IMR-90 (cell line): ENCODE measurements around the gene RPEL1. TPM values are rescaled to one million over a fixed set of nuclear protein-coding genes. Genes with fewer than 3 reads are reported as not detected.

Experiments
- ATAC-seq: fragments of 200-7000 bp; cut with Tn5 transposase; 2 replicates; pipeline ENCODE4 v1.9.1; 2020; ENCODE audit warnings: low read depth, mild to moderate bottlenecking, moderate library complexity
- BruUV-seq: library from RNA; stranded (reverse); fragments of 400-500 nt; replicated peaks from 2 replicates; lab custom pipeline; 2021; lab: Mats Ljungman, UMichigan
- CTCF ChIA-PET: fragments of 300-600 bp; formaldehyde crosslinking; extraction: SDS; loops from one replicate; lab custom pipeline; 2021; ENCODE audit warnings: antibody characterized with exemption; lab: Yijun Ruan, JAX
- POLR2A ChIA-PET: fragments of 300-600 bp; sonication (Branson Sonifier 250); formaldehyde crosslinking; loops from one replicate; lab custom pipeline; 2022; ENCODE audit warnings: antibody characterized with exemption; ENCODE audit not compliant: unreplicated experiment; lab: Charles Lee
- DNase-seq: peaks from one replicate; pipeline ENCODE4 v3.0.0; 2013
- H2AFZ ChIP-seq: replicated peaks from 2 replicates; pipeline ENCODE3; 2013; ENCODE audit warnings: low read length, mild to moderate bottlenecking; ENCODE audit not compliant: poor library complexity
- H2AK5ac ChIP-seq: 2 replicates; pipeline ENCODE4 v1.6.1; 2013; ENCODE audit warnings: low read depth, low read length, inconsistent platforms
- H2AK9ac ChIP-seq: replicated peaks from 2 replicates; pipeline ENCODE3; 2013; ENCODE audit warnings: mild to moderate bottlenecking, low read depth, low read length, moderate library complexity; ENCODE audit not compliant: poor library complexity
- H2BK120ac ChIP-seq: 2 replicates; pipeline ENCODE4 v1.6.1; 2013; ENCODE audit warnings: low read depth, low read length, inconsistent platforms
- H2BK15ac ChIP-seq: 3 replicates; pipeline ENCODE4 v1.6.1; 2013; ENCODE audit warnings: low read depth, low read length, inconsistent platforms
- H2BK20ac ChIP-seq: 2 replicates; pipeline ENCODE4 v1.6.1; 2013; ENCODE audit warnings: low read depth, mild to moderate bottlenecking, inconsistent platforms, low read length, moderate library complexity
- H2BK5ac ChIP-seq: 2 replicates; pipeline ENCODE4 v1.6.1; 2013; ENCODE audit warnings: mild to moderate bottlenecking, low read depth, low read length, inconsistent platforms; ENCODE audit not compliant: poor library complexity, severe bottlenecking
- H3K14ac ChIP-seq: replicated peaks from 2 replicates; pipeline ENCODE4 v1.6.1; 2013; ENCODE audit warnings: low read depth, low read length, inconsistent platforms
- H3K18ac ChIP-seq: 2 replicates; pipeline ENCODE4 v1.6.1; 2013; ENCODE audit warnings: low read depth, low read length, control low read depth
- H3K23ac ChIP-seq: 2 replicates; pipeline ENCODE4 v1.6.1; 2013; ENCODE audit warnings: low read depth, low read length, inconsistent platforms
- H3K27ac ChIP-seq: 2 replicates; pipeline ENCODE4 v1.5.1; 2013; ENCODE audit warnings: mild to moderate bottlenecking, control low read depth, low read length; ENCODE audit not compliant: insufficient read depth
- H3K27me3 ChIP-seq: 2 replicates; pipeline ENCODE4 v1.6.1; 2013; ENCODE audit warnings: low read length; ENCODE audit not compliant: control insufficient read depth, insufficient read depth
- H3K36me3 ChIP-seq: 2 replicates; pipeline ENCODE4 v1.6.1; 2013; ENCODE audit warnings: low read length, mixed read lengths; ENCODE audit not compliant: control insufficient read depth, insufficient read depth
- H3K4ac ChIP-seq: 2 replicates; pipeline ENCODE4 v1.6.1; 2013; ENCODE audit warnings: low read depth, low read length, inconsistent platforms
- H3K4me1 ChIP-seq: 2 replicates; pipeline ENCODE4 v1.6.1; 2013; ENCODE audit warnings: low read length, mixed read lengths; ENCODE audit not compliant: control insufficient read depth, insufficient read depth
- H3K4me2 ChIP-seq: 2 replicates; pipeline ENCODE4 v1.6.1; 2013; ENCODE audit warnings: low read depth, mild to moderate bottlenecking, control low read depth, low read length, moderate library complexity
- H3K4me3 ChIP-seq: 2 replicates; pipeline ENCODE4 v1.5.1; 2013; ENCODE audit warnings: low read depth, mild to moderate bottlenecking, control low read depth, low read length, moderate library complexity; ENCODE audit not compliant: insufficient read depth
- H3K56ac ChIP-seq: 2 replicates; pipeline ENCODE4 v1.6.1; 2013; ENCODE audit warnings: low read length, inconsistent platforms; ENCODE audit not compliant: insufficient read depth; ENCODE audit errors: extremely low read depth
- H3K79me1 ChIP-seq, 2 experiments: 2 replicates each; pipeline ENCODE4 v1.6.1; 2013; ENCODE audit warnings: low read length in 2 of 2, inconsistent platforms in 1 of 2, low read depth in 1 of 2
- H3K9ac ChIP-seq: 2 replicates; pipeline ENCODE4 v1.6.1; 2013; ENCODE audit warnings: low read depth, low read length, control low read depth
- H3K9me1 ChIP-seq: 2 replicates; pipeline ENCODE4 v1.6.1; 2013; ENCODE audit warnings: low read length, inconsistent platforms; ENCODE audit not compliant: insufficient read depth
- H3K9me3 ChIP-seq: 2 replicates; pipeline ENCODE4 v1.6.1; 2013; ENCODE audit warnings: low read length; ENCODE audit not compliant: control insufficient read depth, insufficient read depth
- H4K20me1 ChIP-seq: 2 replicates; pipeline ENCODE4 v1.6.1; 2013; ENCODE audit warnings: low read length, inconsistent platforms; ENCODE audit not compliant: insufficient read depth
- H4K5ac ChIP-seq: 2 replicates; pipeline ENCODE4 v1.6.1; 2013; ENCODE audit warnings: mild to moderate bottlenecking, low read depth, low read length, control low read depth
- H4K8ac ChIP-seq, 2 experiments: 2 replicates each; pipeline ENCODE4 v1.6.1; 2013; ENCODE audit warnings: low read depth in 2 of 2, low read length in 2 of 2, control low read depth in 1 of 2, inconsistent platforms in 1 of 2
- H4K91ac ChIP-seq: 2 replicates; pipeline ENCODE4 v1.6.1; 2013; ENCODE audit warnings: low read depth, low read length, inconsistent platforms; ENCODE audit not compliant: insufficient read depth
- CEBPB ChIP-seq: IDR thresholded peaks from 2 replicates; pipeline ENCODE4 v1.6.1; 2012; ENCODE audit warnings: low read depth, low read length, improper control_type of control experiment
- MAFK ChIP-seq: IDR thresholded peaks from 2 replicates; pipeline ENCODE4 v1.6.1; 2012; ENCODE audit warnings: low read depth, low read length, improper control_type of control experiment
- MXI1 ChIP-seq: IDR thresholded peaks from 2 replicates; pipeline ENCODE4 v1.6.1; 2012; ENCODE audit warnings: low read depth, mild to moderate bottlenecking, low read length, moderate library complexity, borderline replicate concordance
- NFE2L2 ChIP-seq: fragments of 150-350 bp; IDR thresholded peaks from 2 replicates; pipeline ENCODE4 v1.6.1; 2016; ENCODE audit warnings: low read depth, mild to moderate bottlenecking, low read length
- WGBS, 2 experiments: methylation state at CpG; one replicate each; pipeline versions ENCODE4 v1.1.5 to v1.1.7; 2013; ENCODE audit warnings: missing lambda C conversion rate in 2 of 2; ENCODE audit not compliant: insufficient read length in 1 of 2; ENCODE audit errors: extremely low coverage in 2 of 2; 5-methylcytosine and 5-hydroxymethylcytosine counted together
- dilution Hi-C: fragments of 300-500 bp; cut with HindIII; formaldehyde crosslinking; loops from one replicate; pipeline ENCODE4 v1.14.3; 2018; ENCODE audit warnings: low sequenced_read_pairs; ENCODE audit not compliant: unreplicated experiment
- in situ Hi-C: fragments of 300-500 bp; cut with MboI; formaldehyde crosslinking; loops from 3 replicates; pipeline ENCODE4 v1.14.3; 2019; ENCODE audit warnings: low sequenced_read_pairs, inconsistent platforms, mixed read lengths
- intact Hi-C: fragments of 100-400 bp; cut with micrococcal nuclease; formaldehyde crosslinking; loops from 2 replicates; pipeline ENCODE4 v1.10.0; 2022
- polyA plus RNA-seq, 3 experiments: library from polyadenylated mRNA; depleted of rRNA; stranded (reverse); fragments of >200 nt; gene quantifications; 2 replicates each; pipeline ENCODE4 v1.2.3, GENCODE V29; 2012; ENCODE audit warnings: low replicate concordance in 1 of 3
- total RNA-seq: library from RNA; depleted of rRNA; stranded (reverse); fragments of >200 nt; gene quantifications from 2 replicates; pipeline ENCODE4 v1.2.3, GENCODE V29; 2012

The RPEL1 gene
- total and polyA plus RNA-seq, 2 of the 4 experiments (the other 2 are of a cell fraction), result under 0.01 to 0.26 TPM

GRCh38 chr10:103241262-103242011 lies 4.2 kb upstream of the RPEL1 start:
- Histone ChIP-seq H3K9me3 (no peaks in the 10 kb centered on the region), H4K5ac (peak overlapping the region; percentile 47), H3K4me1 (peaks cover 10% of the 10 kb centered on the region), H3K27ac (peak overlapping the region; percentile 21; the same call in 1 of the 2 replicates), H3K56ac (no peak overlapping the region), H2BK20ac (peak overlapping the region; percentile 85), H3K9ac (no peak overlapping the region), H3K36me3 (no peaks in the 10 kb centered on the region), H4K20me1 (no peaks in the 10 kb centered on the region), H3K4me3 (no peak overlapping the region), H3K27me3 (no peaks in the 10 kb centered on the region), H2AFZ (peak overlapping the region; percentile 85), H2AK9ac (peak overlapping the region; percentile 42), H3K4ac (peak overlapping the region; percentile 75), H3K18ac (peak overlapping the region; percentile 61; the same call in 1 of the 2 replicates), H3K4me2 (no peak overlapping the region), H3K14ac (peak overlapping the region; percentile 88), H2BK15ac (peak overlapping the region; percentile 93; the same call in 2 of the 3 replicates), H2AK5ac (peak overlapping the region; percentile 63), H3K23ac (peak overlapping the region; percentile 60; the same call in 1 of the 2 replicates), H3K79me1 (peaks cover 0 to 9% of the 10 kb centered on the region in 2 experiments; a peak in 1 of 4 replicates), H4K8ac (peak overlapping the region; percentile 74; a peak in 3 of 4 replicates), H3K9me1 (peaks cover 14% of the 10 kb centered on the region), H2BK5ac (peak overlapping the region; percentile 48), H4K91ac (peak overlapping the region; percentile 81), H2BK120ac (peak overlapping the region; percentile 67)
- ChIA-PET CTCF (interaction anchor here (1.1 kb wide), 1 partner anchor 324 kb away, joined by 3 read pairs; the partner anchor contains the start of gene CNNM2), POLR2A (no interaction called here)
- dilution Hi-C loops (no loop called here), intact Hi-C loops (loop anchor here (10.0 kb wide), 2 partner anchors 407 to 517 kb away; partner anchors contain the start of gene CYP17A1), in situ Hi-C loops (loop anchor here (5.0 to 10.0 kb wide), 2 partner anchors 157 to 324 kb away; partner anchors contain the start of gene CNNM2)
- no TSS peak for BruUV-seq
- DNase-seq, result peak; percentile 50
- no peak for TF ChIP-seq CEBPB
- TF ChIP-seq NFE2L2, result peak; percentile 65
- 0 out of 2 replicates have a peak, but pooled peaks have one; percentile 2 for TF ChIP-seq MAFK
- TF ChIP-seq MXI1, result no peak
- 60% methylated on average over 1 of the region's 7 CpGs; no CpG with 5 or more reads in 1 of the 2 experiments for WGBS, 2 experiments
- ATAC-seq, result peak; percentile 69
